NCI-H2196 treated with DMSO at 0.1 percent for 48 hours (cell line): ENCODE measurements around the gene NANOS2.

Experiments
- DNase-seq: peaks from one replicate; lab custom pipeline; 2025; ENCODE audit not compliant: unreplicated experiment; lab: John Stamatoyannopoulos, UW

Gene NANOS2

DNA sequence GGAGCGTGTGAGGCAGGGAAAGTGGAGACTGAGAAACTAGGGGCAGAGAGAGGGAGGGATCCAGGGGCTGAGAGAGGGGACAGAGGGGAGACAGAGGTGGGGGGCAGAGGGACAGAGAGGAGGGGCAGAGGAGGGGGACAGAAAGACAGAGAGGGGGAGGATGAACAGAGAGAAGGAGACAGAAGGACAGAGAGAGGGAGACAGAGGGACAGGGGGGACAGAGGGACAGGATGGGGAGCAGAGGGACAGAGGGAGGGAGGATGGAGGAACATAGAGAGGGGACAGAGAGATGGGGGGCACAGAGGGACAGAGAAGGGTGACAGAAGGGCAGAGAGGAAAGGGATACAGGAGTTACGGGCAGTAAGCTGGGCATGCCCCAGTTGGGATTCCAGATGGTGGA lies 14.7 kb upstream of the NANOS2 start:
- DNase-seq = no peak

DNA sequence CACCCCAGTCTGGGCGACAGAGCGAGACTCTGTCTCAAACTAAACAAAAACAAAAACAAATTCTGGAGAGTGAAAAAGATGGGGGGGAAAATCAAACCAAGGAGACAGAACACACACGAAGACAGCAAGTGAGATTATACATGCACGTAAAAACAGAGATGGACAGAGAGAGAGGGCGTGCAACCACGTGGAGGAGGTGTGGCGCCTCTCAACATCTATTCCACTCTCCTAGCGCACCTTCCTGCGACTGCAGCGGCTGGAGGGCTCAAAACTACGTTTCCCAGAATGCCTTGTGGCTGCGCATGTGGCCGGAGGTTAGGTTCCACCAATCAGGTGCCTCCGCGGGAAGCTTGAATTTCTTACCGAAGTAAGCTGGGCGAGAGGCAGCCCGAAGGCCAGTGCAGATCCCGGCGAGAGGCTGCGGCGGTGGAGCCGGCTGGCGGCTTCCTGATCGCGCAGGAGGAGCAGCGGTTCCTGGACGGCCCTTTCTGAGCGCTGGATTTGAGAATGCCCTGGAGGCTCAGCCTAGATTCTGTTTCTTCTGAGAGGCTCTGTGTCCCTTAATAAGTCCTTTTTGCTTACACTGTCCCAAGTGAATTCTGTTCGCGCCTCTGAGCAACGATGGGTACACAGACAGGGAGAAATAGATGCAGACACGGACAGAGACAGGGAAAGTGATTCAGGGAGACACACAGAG lies 13.1 kb upstream of the NANOS2 start:
- peak; percentile 89 for DNase-seq

DNA sequence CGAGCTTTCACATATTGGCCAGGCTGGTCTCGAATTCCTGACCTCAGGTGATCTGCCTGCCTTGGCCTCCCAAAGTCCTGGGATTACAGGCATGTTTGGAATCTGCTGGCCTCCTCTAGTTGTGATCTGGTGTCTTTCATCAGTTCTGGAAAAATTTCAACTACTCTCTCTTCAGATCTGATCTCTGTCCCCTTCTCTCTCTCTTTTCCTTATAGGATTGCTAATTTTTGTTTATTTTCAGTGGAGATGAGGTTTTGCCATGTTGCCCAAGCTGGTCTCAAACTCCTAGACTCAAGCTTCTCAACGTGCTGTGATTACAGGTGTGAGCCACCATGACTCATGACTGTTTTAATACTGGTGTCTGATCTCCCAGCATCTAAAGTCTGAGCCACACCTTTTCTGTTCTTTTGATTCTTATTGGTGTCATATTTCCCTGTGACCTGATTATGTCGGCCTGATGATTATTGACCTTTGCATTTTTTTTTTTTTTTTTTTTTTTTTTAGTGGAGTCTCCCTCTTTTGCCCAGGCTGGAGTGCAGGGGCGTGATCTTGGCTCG lies 10.4 kb upstream of the NANOS2 start:
- DNase-seq = no peak

DNA sequence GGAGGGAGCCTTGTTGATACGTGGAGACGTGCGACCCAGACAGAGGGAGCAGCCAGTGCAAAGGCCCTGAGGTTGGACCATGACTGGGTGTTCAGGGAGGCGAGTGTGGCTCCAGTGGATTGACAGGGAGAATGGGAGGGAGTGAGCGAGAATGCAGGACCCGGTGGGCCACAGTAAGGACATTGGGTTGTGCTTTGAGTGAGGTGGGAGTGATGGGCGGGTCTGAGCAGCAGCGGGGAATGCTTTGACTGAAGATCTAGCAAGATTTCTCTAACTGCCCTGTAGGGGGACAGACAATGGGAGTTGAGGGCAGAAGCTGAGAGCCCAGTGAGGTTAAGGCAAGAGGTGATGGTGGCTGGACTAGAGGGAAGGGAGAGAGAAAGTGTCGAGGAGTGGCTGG lies 7.7 kb upstream of the NANOS2 start:
- no peak for DNase-seq

DNA sequence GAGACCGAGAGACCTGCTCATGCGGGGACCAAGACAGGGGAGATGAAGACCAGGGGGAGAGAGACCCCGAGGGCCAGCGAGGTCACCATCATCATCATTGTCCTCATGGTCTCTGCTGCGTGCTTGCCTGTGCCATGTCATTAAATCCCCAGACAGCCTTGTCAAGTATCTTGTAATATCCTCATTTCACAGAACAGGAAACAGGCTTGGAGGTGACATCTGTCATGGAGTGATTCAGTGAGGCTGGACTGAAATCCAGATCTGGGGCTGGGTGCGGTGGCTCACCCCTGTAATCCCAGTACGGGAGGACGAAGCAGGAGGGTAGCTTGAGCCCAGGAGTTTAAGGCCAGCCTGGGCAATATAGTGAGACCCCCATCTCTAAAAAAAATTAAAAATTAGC lies 5.9 kb upstream of the NANOS2 start:
- no peak for DNase-seq

DNA sequence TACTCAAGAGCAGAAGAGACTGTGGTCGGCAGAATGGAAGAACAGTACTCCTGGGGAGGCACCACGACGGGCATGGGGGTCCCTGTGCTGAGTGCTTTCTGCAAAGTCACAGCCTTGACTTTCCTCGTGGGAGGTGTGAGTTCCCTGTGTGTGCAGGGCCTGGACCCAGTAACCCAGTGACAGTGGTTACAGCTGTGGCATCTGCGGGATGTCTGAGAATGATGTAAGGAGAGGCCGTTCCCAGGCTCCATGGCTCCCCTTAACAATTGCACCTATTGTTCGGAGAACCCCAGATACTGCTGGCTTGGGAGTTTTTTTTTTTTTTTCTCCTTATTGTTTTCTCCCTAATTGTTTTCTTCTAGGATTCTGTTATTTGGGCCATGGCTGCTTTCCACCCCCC lies 5.1 kb upstream of the NANOS2 start:
- no peak for DNase-seq

DNA sequence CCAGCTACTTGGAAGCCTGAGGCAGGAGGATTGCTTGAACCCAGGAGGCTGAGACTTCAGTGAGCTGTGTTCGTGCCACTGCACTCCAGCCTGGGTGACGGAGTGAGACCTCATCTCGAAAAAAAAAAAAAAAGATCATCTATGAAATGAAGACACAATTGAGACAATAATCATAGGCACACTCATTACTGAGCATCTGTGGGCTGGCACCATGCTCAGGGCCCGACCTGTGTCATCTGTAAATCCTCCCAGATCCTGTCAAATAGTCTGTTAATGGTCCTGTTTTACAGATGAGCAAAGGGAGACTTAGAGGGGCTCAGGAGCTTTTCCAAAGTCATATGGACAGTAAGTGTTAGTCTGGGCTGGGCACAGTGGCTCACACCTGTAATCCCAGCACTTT lies 4.1 kb upstream of the NANOS2 start:
- no peak for DNase-seq

DNA sequence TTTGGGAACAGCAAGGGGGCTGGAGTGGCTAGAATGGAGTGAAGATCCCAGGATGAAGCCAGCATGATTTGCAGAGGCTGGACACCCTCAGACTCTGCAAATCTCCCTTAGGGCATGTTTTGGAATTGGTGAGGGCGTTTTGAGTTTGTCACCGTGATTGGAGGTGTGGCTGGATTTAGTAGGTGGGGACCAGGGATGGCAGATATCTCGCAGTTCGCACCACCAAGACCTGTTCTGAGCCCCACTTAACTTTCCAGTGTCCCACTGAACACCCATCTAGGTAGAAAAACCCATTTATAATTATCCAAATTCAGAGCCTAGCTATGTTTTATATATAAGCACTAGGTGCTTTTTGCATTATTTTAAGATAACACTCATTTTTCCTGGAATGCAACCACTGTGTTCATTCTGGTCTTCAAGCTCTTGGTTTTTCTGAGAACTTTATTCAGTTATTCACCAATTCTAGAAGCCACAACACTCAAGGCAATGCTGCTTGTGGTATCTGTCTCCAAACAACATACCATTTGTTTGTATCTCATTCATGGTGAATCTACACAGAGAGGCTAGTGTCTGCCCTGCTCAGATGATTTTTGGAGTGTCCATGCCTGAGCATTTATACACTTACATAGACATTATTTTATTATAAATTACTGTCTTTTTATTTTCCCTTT lies 3.0 kb upstream of the NANOS2 start:
- DNase-seq = no peak

DNA sequence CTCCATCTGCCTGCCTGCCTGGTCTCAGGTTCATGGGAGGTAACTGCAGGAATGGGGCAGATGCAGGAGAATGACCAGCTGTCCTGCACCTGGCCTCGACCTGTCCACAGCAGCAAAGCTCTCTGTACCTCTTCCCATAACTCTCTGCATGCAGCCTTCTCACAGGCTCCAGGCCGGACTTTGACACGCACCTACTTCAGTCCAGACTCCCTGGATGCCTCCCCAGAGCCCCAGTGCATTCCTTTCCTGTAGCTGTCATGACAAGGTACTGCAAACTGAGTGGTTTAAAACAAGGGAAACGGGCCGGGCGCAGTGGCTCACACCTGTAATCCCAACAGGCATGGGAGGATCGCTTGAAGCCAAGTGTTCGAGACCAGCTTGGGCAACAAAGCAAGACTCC lies 3.3 kb downstream of the NANOS2 start:
- DNase-seq = no peak

DNA sequence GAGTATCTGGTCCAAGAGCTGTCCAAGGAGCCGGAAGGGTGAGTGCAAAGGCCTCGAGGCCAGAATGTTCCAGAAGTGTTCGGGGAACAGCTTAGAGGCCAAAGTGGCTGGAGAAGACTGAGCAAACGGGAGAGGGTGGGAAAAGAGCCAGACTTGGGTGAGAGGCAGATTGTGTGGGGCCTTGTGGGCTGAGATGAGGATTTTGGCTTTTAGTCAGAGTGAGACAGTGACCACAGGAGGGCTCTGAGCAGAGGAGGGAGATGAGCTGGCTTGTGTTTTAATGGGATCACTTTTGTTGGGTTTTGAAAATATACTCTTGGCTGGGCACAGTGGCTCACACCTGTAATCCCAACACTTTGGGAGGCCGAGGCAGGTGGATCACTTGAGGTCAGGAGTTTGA lies 5.6 kb downstream of the NANOS2 start:
- no peak for DNase-seq

DNA sequence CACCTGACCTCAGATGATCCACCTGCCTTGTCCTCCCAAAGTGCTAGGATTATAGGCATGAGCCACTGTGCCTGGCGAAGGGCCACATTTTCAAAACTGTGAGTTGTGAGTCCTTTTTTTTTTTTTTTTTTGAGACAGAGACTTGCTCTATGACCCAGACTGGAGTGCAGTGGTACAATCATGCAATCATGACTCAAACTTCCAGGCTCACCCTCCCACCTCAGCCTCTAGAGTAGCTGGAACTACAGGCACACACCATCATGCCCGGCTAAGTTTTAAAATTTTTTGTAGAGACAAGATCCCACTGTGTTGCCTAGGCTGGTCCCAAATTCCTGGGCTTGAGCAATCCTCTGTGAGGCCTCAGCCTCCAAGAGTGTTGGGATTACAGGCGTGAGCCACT lies 8.4 kb downstream of the NANOS2 start:
- DNase-seq = no peak

DNA sequence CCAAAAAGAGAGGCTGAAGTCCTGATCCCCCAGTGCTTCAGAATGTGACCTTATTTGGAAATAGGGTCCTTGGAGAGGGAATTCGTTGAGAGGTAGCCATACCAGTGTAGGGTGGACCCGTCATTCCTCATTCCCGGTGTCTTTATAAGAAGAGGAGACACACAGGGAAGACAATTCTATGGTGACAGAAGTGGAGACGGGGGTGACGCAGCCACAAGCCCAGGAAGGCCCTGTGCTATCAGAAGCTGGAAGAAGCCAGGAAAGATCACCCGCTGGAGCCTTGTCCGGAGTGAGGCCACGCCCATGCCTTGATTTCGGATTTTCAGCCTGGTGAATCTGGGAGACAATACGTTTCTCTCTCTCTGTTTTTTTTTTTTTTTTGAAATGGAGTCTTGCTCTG lies 9.6 kb downstream of the NANOS2 start:
- no peak for DNase-seq

DNA sequence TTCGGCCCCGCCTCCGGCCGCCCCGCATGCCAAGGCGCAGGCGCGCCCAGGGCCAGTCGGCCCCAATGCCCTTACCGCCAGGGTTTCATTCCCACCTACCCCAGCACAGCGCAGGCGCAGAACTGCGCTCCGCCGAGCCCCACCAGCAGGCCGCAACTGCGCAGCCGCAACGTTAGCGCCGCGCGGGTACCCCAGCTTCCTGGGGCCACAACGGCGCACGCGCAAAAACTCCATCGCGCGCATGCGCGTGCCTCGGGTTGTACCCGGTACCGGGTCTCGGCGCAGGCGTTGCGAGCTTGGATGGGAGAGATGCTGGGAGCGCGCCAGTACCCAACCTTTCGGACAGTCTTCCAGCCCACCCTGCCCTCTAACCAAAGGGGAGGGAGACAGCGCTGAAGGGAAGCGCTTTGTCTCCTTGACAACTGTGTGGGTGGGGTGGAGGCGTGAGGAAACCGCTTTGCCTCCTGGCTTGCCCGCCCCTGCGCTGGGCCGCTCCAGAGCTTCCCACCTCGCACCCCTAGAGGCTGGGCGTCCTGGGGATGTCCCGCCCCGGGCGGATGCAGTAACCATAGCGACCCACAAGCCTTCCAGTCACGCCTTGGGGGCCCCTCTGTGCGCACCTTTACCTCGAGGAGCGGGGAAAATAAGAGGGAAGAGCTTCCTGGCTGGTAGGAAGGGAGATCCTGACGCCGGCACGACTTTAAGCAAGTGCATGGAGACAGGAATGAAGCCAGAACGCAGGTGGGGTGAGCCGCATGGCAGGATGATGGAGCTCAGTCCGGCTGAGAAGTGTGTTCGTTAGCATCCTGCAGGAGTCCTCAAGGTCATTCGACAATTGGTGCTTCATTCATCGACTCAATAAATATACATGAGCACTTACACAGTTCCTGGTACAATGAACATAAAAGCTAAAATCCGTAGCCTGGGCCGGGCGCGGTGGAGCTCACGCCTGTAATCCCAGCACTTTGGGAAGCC lies 11.6 kb downstream of the NANOS2 start:
- peak; percentile 95 for DNase-seq

DNA sequence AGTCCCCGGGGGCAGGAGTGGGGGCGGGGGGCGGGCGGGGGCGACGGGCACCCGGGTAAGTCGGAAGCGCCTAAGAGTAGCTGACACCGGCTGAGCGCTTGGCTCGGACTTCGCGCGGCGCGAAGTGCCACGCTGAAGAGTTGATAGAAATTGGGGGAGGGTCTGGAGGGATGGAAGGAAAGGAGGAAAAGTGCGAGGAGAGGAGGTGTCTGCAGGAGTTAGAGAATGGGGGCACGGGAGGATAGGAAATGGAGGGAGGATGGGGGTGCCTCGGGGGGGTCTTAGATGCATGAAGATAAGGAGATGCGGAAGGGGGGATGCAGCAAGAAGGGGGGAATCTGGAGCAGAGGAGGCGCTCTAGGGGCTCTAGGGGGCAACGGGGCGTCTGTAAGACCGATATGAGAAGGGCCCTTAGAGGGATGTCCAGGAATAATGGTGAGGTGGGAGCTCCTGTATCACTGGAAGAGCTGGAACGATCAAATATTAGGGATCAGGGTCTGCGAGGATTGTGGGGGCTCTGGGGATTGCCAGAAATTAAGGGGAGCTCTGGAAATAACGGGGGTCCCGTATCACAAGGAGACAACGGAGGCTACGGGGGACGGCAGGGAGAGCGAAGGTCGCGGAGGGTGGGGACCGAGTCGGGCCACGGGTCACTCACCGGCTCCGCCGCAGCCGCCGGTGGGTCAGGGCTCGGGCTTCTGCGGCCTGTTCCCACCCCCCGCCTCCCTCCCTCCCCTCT lies 12.5 kb downstream of the NANOS2 start, which contains the start of gene MYPOP:
MYPOP (minus strand) TSS at position 702 of the 739 bp plus-strand sequence. CDS start 840 bp downstream, outside the sequence.
- DNase-seq = no peak

DNA sequence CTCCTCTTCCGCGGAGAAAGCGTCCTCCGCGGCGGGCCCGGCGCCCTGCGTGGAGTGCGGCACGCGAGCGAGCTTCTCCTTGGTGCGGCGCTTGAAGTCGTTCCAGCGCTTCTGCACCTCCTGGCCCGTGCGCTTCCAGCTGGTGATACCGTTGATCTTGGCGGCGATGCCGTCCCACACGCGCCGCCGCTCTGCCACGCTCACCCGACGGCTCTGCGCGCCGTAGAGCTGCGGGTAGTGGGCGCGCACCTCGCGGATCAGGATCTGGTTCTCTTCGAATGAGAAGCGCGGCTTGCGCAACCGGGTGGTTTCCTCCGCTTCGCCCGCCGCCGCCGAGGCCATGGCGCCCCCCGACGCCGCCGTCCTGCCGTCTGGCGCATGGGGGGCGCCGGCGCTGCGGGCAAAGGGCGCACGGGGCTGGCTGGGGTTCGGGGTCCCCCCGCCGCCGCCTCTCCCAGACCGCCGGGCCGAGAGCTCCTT lies 13.1 kb downstream of the NANOS2 start:
- no peak for DNase-seq

DNA sequence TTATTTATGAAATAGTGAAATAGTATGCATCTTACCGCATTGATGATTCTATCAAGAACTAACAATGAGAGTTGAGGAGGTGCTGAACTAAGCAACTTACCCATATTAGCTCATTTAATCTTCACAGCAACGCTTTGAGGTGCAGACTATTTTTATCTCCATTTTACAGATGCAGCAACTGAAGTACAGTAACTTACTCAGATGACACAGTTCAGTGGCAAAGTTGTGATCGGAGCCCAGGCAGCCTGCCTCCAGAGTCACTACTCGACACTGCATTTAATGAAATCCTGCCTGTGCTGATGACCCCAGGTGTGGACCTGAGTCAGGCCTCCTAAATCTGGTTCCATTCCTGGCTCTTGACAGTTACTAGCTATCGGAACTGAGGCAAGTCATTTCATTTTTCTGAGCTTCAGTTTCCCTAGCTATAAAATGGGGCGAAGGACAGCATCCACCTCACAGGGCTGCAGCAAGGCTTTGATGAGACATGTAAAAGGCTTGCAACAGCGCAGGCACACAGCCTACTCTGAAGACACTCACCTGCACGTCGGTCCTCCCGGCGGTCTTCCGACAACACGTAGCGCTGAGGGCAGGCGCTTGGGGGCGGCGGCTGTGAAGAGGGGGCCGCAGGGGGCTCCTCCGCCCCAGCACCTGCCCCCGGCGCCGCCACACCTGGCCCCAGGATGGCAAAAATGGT lies 13.7 kb downstream of the NANOS2 start:
- no peak for DNase-seq

DNA sequence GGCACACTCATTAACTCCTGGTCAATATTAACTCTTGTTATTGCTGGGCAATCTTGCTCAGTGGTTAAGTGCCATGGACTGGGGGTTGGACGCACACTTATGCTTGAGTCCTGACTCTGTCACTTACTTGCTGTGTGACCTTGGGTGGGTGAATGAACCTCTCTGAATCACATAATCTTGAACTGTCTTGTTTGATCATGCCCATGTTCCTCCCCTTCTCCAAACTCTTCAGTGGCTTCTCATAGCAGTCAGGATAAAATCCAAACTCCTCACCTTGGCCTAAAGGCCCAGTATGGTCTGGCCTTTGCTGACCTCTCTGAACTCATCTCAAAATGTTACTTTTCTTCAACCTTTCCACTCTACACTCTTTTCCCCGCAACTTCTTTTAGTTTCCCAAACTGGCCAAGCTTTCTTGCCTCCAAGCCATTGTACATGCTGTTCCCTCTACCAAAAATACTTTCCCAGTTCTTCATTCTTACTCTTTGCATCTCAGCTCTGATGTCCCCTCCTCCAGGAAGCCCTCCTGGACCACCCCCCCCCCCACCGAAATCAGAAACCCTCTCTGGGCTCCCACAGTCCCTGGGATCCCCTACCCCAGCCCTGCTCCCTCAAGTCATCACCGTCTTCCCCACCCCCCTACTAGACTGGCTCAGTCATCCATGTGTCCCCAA lies 14.5 kb downstream of the NANOS2 start:
- DNase-seq = no peak

DNA sequence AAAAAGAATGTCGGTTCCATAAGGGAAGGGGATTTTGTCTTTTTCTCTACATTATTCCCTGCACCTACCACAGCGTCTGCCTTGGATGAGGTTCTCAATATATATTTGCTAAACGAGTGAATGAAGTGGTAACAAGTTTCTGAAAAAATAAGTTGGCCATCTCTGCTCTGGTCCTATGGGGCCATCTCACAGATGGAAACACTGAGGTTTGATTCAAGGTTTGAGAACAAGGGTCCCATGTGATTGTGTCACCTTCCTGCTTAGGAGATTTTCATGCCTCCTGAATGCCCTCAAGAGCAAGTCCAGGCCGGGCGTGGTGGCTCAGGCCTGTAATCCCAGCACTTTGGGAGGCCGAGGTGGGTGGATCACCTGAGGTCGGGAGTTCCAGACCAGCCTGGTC lies 15.3 kb downstream of the NANOS2 start:
- DNase-seq = no peak

DNA sequence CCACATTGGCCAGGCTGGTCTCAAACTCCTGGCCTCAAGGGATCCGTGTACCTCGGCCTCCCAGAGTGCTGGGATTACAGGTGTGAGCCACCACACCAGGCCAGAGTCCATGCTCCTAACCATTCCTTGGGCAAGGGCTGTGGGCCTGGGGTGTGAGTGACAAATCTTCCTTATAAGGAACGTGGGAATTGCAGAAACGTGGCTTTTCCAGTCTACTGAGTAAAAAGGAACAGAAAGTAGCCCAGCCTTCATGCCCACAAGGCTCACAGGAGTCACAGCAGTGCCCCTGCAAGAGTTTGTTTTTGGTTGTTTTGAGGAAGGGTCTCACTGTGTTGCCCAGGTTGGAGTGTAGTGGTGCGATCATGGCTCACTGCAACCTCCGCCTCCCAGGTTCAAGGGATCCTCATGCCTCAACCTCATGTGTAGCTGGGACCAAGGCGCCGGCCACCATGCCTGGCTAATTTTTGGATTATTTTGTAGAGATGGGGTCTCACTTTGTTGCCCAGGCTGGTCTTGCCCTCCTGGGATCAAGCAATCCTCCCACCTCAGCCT lies 17.2 kb downstream of the NANOS2 start:
- no peak for DNase-seq
